ENCODE measurements around the gene MAP2.

Gene MAP2

DNA sequence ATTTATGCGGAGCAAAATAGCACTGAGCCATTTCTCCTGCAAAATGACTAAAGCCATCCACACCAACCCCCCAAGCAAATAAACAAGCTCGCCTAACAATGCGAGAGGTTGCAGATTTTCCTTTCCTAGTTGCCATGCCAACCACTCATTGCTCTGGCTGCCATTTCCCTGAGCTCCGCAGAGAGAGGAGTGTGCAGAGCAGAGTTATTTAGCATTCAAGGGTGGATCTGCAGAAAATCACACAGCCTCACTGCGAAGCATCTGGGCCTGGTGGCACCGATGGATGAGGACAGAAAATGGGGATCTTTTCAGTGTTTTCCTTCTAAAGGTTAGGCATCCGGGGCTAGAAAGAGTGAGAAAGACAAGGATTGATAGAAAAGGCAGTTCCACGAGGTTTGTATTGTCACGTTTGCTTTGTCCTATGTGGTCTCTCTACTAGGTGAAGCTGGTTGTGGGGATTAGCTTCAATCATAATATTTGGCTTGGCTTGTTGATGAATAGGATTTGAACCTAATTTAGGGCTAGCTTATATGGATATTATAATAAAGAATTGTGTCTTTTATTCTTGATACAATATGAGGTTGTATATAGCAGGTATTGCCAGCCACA is 237.5 kb downstream of the MAP2 start:
- H3K4me3 ChIP-seq (ENCODE audit: extremely low read depth, insufficient read depth, low read length, poor library complexity, severe bottlenecking): no peak overlapping the region
- peak overlapping the region; percentile 52 for H3K27ac ChIP-seq (ENCODE audit: low read depth, low read length, severe bottlenecking)
- H3K36me3 ChIP-seq (ENCODE audit: control insufficient read depth, insufficient read depth, low read length): no peaks in the 10 kb centered on the region
- no peaks in the 10 kb centered on the region for H3K4me1 ChIP-seq (ENCODE audit: control insufficient read depth, insufficient read depth, low read length, poor library complexity, severe bottlenecking)
- 49 to 68% methylated on average over 7 to 8 of the region's 9 CpGs for WGBS, 2 experiments (ENCODE audit: insufficient coverage in 2 of 2)
- H3K9me3 ChIP-seq (ENCODE audit: control insufficient read depth, low read length): no peaks in the 10 kb centered on the region

DNA sequence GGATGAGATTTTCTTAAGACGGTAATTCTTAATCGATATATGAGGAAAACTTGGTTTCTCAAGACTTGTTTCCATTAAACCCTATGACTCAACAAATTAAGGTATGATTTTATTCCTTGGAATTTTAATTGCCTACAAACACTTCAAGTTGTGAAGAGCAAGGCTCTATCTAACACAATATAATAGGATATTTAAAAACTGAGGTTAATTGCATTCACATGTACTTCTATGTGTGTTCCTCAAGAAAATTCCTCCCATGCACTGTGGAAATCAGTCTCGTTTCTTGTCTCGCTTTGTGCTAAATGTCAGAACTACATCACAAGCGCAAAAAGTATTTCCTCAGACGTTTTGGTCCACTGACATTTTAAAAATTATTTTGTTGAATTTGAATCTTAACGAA is 238.2 kb downstream of the MAP2 start:
- no peak overlapping the region for H3K27ac ChIP-seq (ENCODE audit: low read depth, low read length, severe bottlenecking)
- H3K4me3 ChIP-seq (ENCODE audit: extremely low read depth, insufficient read depth, low read length, poor library complexity, severe bottlenecking): no peak overlapping the region
- no peaks in the 10 kb centered on the region for H3K4me1 ChIP-seq (ENCODE audit: control insufficient read depth, insufficient read depth, low read length, poor library complexity, severe bottlenecking)
- 98% methylated on average over 3 of the region's 7 CpGs; no CpG with 5 or more reads in 1 of the 2 experiments for WGBS, 2 experiments (ENCODE audit: insufficient coverage in 2 of 2)
- H3K36me3 ChIP-seq (ENCODE audit: control insufficient read depth, insufficient read depth, low read length): no peaks in the 10 kb centered on the region
- H3K9me3 ChIP-seq (ENCODE audit: control insufficient read depth, low read length): no peaks in the 10 kb centered on the region

DNA sequence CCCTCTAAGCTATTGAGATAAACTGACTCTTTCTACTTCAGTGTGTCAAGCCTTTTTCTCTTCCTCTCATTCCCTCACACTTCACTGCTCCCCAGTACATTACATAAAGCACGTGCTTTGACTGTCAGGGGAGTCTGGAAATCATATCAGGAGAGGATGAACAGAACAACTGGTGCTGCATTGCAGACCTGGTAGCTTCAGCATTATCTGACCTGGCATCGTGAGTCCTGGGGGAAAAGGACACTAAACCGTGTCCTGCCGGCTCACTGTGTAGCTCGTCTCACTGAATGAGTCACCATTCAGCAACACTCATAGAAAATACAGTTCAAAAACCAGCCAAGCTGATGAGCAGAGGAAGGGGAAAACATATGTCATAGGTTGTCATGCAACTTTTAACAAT is 239.3 kb downstream of the MAP2 start:
- no peaks in the 10 kb centered on the region for H3K4me1 ChIP-seq (ENCODE audit: control insufficient read depth, insufficient read depth, low read length, poor library complexity, severe bottlenecking)
- peak overlapping the region; percentile 43 for H3K27ac ChIP-seq (ENCODE audit: low read depth, low read length, severe bottlenecking)
- WGBS, 2 experiments (ENCODE audit: insufficient coverage in 2 of 2): 60 to 67% methylated on average over 1 of the region's 5 CpGs
- no peaks in the 10 kb centered on the region for H3K36me3 ChIP-seq (ENCODE audit: control insufficient read depth, insufficient read depth, low read length)
- no peaks in the 10 kb centered on the region for H3K9me3 ChIP-seq (ENCODE audit: control insufficient read depth, low read length)
- no peak overlapping the region for H3K4me3 ChIP-seq (ENCODE audit: extremely low read depth, insufficient read depth, low read length, poor library complexity, severe bottlenecking)

DNA sequence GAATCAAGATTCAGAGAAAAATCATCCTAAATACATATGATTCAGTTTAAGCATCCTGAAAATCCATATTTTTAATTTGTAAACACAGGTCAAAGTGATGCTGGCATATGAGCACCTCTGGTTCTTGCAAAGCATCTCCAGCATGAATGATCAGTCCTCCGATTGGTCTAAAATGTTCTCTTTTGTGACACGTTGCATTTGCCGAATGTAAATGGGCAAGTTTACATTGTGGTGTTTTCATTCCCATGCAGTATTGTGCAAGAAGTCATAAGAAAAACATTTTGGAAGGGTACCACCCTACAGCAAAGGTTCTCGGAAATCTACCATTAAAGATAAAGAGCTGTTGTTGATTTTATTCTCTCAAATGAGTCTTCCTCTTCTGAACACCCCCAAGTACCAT is 239.8 kb downstream of the MAP2 start:
- Histone ChIP-seq H3K4me1 (ENCODE audit: control insufficient read depth, insufficient read depth, low read length, poor library complexity, severe bottlenecking) (no peaks in the 10 kb centered on the region), H3K36me3 (ENCODE audit: control insufficient read depth, insufficient read depth, low read length) (no peaks in the 10 kb centered on the region), H3K4me3 (ENCODE audit: extremely low read depth, insufficient read depth, low read length, poor library complexity, severe bottlenecking) (no peak overlapping the region), H3K9me3 (ENCODE audit: control insufficient read depth, low read length) (no peaks in the 10 kb centered on the region), H3K27ac (ENCODE audit: low read depth, low read length, severe bottlenecking) (no peak overlapping the region)
- WGBS, 2 experiments (ENCODE audit: insufficient coverage in 2 of 2): 98 to 100% methylated on average over 1 to 3 of the region's 4 CpGs

DNA sequence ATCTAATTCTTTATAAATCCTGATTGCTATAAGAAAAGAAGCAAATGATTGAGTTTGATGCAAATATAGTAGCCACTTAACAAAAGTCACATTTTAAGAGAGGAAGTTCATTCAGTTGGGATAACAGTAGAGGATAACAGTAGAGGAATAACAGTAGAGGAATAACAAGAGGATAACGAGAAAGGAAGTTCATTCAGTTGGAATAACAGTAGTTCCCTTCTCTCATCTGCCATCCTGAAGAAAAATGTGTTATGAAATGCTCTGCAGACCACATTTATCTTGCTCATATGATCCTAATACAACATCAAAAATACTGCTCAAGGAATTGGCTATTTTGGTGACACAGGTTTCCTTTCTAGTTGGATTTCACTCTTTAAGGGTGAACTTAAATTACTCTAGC is 242.4 kb downstream of the MAP2 start:
- WGBS, 2 experiments (ENCODE audit: insufficient coverage in 2 of 2): 50% methylated on average over 1 of the region's 1 CpG; no CpG with 5 or more reads in 1 of the 2 experiments
- no peaks in the 10 kb centered on the region for H3K4me1 ChIP-seq (ENCODE audit: control insufficient read depth, insufficient read depth, low read length, poor library complexity, severe bottlenecking)
- H3K9me3 ChIP-seq (ENCODE audit: control insufficient read depth, low read length): no peaks in the 10 kb centered on the region
- no peaks in the 10 kb centered on the region for H3K36me3 ChIP-seq (ENCODE audit: control insufficient read depth, insufficient read depth, low read length)
- H3K27ac ChIP-seq (ENCODE audit: low read depth, low read length, severe bottlenecking): no peak overlapping the region
- H3K4me3 ChIP-seq (ENCODE audit: extremely low read depth, insufficient read depth, low read length, poor library complexity, severe bottlenecking): no peak overlapping the region

DNA sequence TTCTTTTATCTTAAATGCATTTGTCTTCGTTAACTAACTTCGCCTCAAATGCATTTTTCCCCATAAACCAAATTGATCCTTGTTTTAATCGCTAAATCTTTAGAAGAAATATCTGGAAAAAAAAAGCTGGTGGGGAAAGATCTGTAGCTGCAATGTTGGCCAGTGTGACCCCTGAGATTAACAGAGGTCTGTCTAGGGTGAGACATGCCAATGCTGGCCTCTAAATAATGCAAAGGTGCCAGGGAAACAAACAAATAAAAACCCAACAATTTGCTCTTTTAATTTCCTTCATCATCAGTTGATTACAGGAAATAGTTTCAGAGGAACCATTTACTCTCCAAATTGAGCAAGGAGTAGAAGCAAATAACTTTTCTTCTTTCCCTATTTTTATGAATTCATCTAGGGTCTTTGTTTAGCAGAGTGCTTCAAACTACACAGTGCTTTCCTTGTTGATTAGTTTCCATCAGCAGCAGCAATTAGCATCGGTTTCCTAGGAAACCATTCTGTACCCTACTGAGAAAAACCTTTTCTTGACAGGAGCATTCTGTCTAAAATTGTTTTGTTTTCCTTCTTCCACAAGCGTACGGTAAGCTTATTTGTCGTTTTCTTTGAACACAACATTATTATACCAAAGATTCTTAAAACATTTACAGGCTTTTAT is 247.3 kb downstream of the MAP2 start:
- Histone ChIP-seq H3K9me3 (ENCODE audit: control insufficient read depth, low read length) (no peaks in the 10 kb centered on the region), H3K36me3 (ENCODE audit: control insufficient read depth, insufficient read depth, low read length) (no peaks in the 10 kb centered on the region), H3K4me1 (ENCODE audit: control insufficient read depth, insufficient read depth, low read length, poor library complexity, severe bottlenecking) (no peaks in the 10 kb centered on the region), H3K4me3 (ENCODE audit: extremely low read depth, insufficient read depth, low read length, poor library complexity, severe bottlenecking) (no peak overlapping the region), H3K27ac (ENCODE audit: low read depth, low read length, severe bottlenecking) (peak overlapping the region; percentile 31)
- WGBS, 2 experiments (ENCODE audit: insufficient coverage in 2 of 2): 83 to 84% methylated on average over 3 to 5 of the region's 7 CpGs

- no peaks in the 10 kb centered on the region for H3K4me1 ChIP-seq (ENCODE audit: control insufficient read depth, insufficient read depth, low read length, poor library complexity, severe bottlenecking)
- H3K4me3 ChIP-seq (ENCODE audit: extremely low read depth, insufficient read depth, low read length, poor library complexity, severe bottlenecking): no peak overlapping the region
- no peak overlapping the region for H3K27ac ChIP-seq (ENCODE audit: low read depth, low read length, severe bottlenecking)
- H3K36me3 ChIP-seq (ENCODE audit: control insufficient read depth, insufficient read depth, low read length): no peaks in the 10 kb centered on the region
- no peaks in the 10 kb centered on the region for H3K9me3 ChIP-seq (ENCODE audit: control insufficient read depth, low read length)
Measured at GRCh38 chr2:209673811-209674210, 250.0 kb downstream of the MAP2 start.

DNA sequence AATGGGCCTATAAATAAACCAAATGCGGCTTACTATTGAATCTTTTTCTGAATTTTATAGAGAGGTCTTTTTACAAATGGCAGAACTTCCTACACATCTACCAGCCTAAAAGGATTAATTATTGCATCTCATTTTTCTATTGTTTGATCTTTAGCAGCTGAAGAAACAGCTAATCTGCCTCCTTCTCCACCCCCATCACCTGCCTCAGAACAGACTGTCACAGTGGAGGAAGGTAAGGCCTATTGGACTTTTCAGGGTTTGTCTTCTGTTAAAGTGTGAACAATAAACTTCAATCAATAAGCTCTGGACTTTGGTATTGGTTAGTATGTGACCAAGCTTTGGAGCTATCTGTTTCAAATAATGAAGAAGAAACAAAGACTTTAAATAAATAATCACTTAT is 256.7 kb downstream of the MAP2 start:
- H3K9me3 ChIP-seq (ENCODE audit: control insufficient read depth, low read length): no peaks in the 10 kb centered on the region

GRCh38 chr2:209681201-209681735 is 257.4 kb downstream of the MAP2 start:
- Histone ChIP-seq H3K4me3 (ENCODE audit: extremely low read depth, insufficient read depth, low read length, poor library complexity, severe bottlenecking) (no peak overlapping the region), H3K4me1 (ENCODE audit: control insufficient read depth, insufficient read depth, low read length, poor library complexity, severe bottlenecking) (no peaks in the 10 kb centered on the region), H3K9me3 (ENCODE audit: control insufficient read depth, low read length) (no peaks in the 10 kb centered on the region), H3K36me3 (ENCODE audit: control insufficient read depth, insufficient read depth, low read length) (no peaks in the 10 kb centered on the region), H3K27ac (ENCODE audit: low read depth, low read length, severe bottlenecking) (no peak overlapping the region)
- no CpG with 5 or more reads among the region's 1 CpG for WGBS, 2 experiments (ENCODE audit: insufficient coverage in 2 of 2)

More for the DNA sequence above, 256.7 kb downstream of the MAP2 start:
- no peak overlapping the region for H3K27ac ChIP-seq (ENCODE audit: low read depth, low read length, severe bottlenecking)
- WGBS, 2 experiments (ENCODE audit: insufficient coverage in 2 of 2): no CpG with 5 or more reads among the region's 1 CpG
- no peaks in the 10 kb centered on the region for H3K4me1 ChIP-seq (ENCODE audit: control insufficient read depth, insufficient read depth, low read length, poor library complexity, severe bottlenecking)
- no peaks in the 10 kb centered on the region for H3K36me3 ChIP-seq (ENCODE audit: control insufficient read depth, insufficient read depth, low read length)
- no peak overlapping the region for H3K4me3 ChIP-seq (ENCODE audit: extremely low read depth, insufficient read depth, low read length, poor library complexity, severe bottlenecking)

GRCh38 chr2:209682646-209683045 is 258.8 kb downstream of the MAP2 start:
- Histone ChIP-seq H3K4me1 (ENCODE audit: control insufficient read depth, insufficient read depth, low read length, poor library complexity, severe bottlenecking) (no peaks in the 10 kb centered on the region), H3K9me3 (ENCODE audit: control insufficient read depth, low read length) (no peaks in the 10 kb centered on the region), H3K36me3 (ENCODE audit: control insufficient read depth, insufficient read depth, low read length) (no peaks in the 10 kb centered on the region), H3K27ac (ENCODE audit: low read depth, low read length, severe bottlenecking) (no peak overlapping the region), H3K4me3 (ENCODE audit: extremely low read depth, insufficient read depth, low read length, poor library complexity, severe bottlenecking) (no peak overlapping the region)
- WGBS, 2 experiments (ENCODE audit: insufficient coverage in 2 of 2): 90 to 95% methylated on average over 2 of the region's 4 CpGs

GRCh38 chr2:209685340-209685739 is 261.5 kb downstream of the MAP2 start:
- H3K27ac ChIP-seq (ENCODE audit: low read depth, low read length, severe bottlenecking): no peak overlapping the region
- H3K36me3 ChIP-seq (ENCODE audit: control insufficient read depth, insufficient read depth, low read length): no peaks in the 10 kb centered on the region
- H3K9me3 ChIP-seq (ENCODE audit: control insufficient read depth, low read length): no peaks in the 10 kb centered on the region
- no peak overlapping the region for H3K4me3 ChIP-seq (ENCODE audit: extremely low read depth, insufficient read depth, low read length, poor library complexity, severe bottlenecking)
- no peaks in the 10 kb centered on the region for H3K4me1 ChIP-seq (ENCODE audit: control insufficient read depth, insufficient read depth, low read length, poor library complexity, severe bottlenecking)
- 60 to 100% methylated on average over 1 of the region's 1 CpG for WGBS, 2 experiments (ENCODE audit: insufficient coverage in 2 of 2)
